Hematopoietic multipotent progenitor cell treated with erythropoietin and hydrocortisone succinate and interleukin-3 and kit ligand, for 15 days (in vitro differentiated cells): ENCODE results near the gene CLN5.
A peak's percentile ranks its signal among the peaks of the same experiment; 100 is the strongest.
"Not testable (repeated sequence)": the region's sequence is repeated elsewhere in the genome, so short reads cannot be mapped to it uniquely, and the experiment has no call there.

Experiments
- DNase-seq: peaks from one replicate; pipeline ENCODE4 v3.0.0-alpha.2; 2015; ENCODE audit warnings: low spot score

CLN5 gene

DNA sequence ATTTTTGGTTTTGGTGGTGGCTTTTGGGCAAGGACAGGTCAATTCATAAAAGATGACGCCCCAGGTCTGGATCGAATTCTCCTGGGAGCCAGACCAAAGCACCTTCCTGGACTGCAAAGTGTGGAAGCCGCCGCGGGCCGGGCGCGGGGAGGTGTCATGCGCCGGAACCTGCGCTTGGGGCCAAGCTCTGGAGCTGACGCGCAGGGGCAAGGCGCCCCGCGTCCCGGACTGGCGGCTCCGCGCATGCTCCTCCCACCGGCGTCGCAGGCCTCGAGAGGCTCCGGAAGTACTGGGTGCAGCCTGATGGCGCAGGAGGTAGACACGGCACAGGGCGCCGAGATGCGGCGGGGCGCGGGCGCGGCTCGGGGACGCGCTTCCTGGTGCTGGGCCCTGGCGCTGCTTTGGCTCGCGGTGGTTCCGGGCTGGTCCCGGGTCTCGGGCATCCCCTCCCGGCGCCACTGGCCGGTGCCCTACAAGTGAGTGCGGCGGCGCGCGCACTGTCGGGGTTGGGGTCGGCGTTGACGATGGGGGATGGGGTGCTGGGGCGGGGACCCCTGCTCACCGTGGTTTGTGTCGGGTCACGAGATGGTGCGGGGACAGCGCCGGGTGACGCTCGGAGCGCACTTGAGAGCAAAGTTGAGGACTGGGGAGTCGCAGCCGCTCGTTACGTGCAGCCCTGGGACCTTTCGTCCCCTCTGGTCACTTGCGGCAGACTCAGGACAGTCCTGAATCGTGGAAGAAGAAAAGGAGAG, at the start of gene CLN5:
CLN5 (plus strand) TSS at position 286 of the 752 bp plus-strand sequence; CDS start at position 304, 18 bp downstream.
- peak; percentile 90 for DNase-seq

DNA sequence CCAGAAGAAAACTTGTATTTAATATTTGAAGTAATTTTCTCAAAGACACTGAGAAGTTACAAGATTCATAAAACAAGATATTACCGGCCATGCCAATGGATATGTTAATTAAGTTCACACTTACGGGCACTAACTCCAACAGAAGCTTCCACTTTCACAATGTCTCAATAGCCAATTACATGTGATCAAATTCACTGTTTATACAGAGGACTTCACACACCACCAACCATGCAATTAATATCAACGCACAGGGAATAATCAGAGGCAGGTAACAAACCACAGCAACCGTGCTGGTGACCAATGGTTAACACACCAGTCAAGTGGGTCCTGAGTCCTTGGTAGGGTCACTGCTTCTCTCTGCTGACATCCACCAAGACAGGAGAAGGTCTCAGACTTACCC, 49.5 kb upstream of the CLN5 start:
- no peak for DNase-seq

DNA sequence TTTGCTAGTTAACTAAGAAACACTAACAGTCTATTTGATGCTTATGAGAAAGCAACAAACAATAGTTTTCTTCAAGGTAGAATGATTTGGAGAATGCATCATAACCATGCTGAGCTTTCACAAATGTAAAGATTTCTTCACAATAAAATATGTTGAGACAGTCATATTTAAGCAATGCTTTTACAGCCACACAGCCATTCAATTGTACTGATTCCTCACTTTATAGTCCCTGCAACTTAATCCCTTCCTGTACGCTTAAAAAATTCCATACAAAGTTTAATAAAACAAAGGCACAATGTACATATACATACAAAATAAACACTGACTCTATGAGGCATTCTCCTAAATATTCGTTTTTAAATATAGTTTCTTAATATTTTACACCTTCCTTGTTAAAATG, 48.2 kb upstream of the CLN5 start:
- DNase-seq, result no peak

DNA sequence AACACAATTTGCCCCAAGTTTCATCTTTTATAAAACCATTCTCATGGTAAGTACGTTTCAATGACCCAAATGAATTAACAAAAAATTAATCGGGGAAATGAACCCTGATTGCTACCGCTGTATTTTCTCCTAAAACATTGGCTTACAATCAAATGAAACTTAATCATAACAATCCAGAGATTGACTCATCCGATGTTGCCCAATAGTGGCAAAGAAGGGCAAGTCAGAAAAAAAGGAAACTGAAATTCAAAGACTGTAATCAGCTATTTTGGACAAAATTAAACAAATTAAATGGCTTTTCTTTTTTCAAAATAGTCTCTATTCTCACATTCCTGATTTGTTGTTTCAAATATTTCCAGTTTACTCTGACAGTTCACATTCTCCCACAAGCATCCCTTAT, 47.4 kb upstream of the CLN5 start:
- no peak for DNase-seq

DNA sequence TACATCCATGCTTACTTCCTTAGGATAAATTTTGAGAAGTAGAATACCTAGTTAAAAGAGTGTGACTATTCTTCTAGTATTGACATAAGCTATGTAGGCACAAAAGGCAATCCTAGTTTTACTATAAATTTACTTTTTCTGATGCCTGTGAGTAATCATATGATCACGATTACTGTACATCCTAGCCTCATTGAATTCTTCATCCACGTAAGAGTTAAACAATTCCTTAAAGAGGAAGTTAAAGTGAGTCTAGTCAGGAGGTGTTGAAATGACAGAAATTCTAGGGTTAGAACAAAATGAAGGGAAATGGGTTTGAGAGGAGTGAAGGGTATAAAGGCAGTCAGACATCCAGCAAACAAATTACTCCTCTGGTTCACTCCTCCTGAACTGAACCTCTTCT, 43.7 kb upstream of the CLN5 start, which contains the start of gene ACOD1:
ACOD1 (plus strand) TSS at position 363 of the 400 bp plus-strand sequence. CDS start 48 bp downstream, outside the sequence.
- DNase-seq, result no peak

DNA sequence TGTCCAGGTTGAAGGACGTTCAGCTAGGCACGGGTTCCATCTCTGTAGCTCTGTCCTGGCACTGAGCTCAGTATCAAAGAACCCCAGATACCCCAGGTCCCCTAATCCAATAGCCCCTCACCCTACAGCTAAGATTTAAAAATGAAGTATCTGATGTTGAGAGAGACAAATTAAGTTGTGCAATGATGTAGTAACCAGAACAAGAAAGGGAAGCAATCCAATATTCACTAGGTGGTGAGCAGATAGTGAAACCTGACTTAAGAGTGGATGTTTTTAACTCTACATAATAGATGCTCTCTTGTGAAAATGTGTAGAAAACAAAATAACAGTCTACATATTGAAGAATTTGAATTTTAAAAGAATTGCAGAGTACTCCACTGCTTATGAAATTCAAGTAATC, 41.8 kb upstream of the CLN5 start:
- no peak for DNase-seq

DNA sequence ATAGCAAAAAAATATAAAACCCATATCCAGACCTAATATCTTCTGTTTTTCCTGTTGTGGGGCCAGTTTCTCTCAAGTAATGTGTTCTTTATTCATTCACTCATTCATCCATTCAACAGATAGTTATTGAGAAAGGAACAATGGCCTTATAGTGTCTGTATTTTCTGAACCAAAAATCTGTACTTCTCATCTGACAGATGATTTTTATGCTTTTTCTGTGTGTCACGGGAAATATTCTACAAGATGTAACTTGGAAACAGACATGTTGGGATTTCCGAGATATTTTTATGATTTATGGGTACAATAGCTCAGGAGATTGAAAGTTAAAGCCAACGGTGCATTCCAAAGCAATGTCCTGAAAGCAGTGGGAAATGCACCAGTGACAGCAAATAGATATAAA, 37.9 kb upstream of the CLN5 start:
- DNase-seq, result no peak

DNA sequence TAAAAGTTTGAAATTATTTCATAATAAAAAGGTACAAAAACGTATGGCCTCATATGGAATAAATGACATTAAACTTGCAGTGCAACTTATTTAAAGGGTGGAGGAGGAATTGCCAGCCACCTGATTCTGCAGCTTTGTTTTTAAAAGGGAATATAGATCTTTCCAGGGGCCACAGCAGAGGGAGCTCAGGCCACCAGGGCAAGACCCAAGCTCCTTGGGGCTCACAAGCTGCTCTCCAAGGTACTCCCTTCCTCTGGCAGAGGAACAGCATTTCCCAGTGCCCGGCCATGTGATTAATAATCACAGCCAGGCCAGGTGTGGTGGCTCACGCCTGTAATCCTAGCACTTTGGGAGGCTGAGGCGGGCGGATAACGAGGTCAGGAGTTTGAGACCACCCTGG, 37.3 kb upstream of the CLN5 start:
- no peak for DNase-seq

DNA sequence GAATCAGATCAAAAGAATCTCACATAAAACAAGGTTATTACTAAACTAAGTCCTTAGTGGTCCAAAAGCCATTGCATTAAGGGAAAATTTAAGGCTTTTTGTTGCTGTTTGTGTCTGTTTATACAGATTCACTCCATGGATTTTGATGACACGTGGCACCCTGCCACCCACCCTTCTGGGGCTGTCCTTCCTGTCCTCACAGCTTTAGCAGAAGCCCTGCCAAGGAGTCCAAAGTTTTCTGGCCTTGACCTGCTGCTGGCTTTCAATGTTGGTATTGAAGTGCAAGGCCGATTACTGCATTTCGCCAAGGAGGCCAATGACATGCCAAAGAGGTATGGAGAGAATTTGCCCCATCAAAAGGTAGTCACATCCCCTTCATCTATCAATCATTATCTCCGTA, 36.7 kb upstream of the CLN5 start:
- no peak for DNase-seq

DNA sequence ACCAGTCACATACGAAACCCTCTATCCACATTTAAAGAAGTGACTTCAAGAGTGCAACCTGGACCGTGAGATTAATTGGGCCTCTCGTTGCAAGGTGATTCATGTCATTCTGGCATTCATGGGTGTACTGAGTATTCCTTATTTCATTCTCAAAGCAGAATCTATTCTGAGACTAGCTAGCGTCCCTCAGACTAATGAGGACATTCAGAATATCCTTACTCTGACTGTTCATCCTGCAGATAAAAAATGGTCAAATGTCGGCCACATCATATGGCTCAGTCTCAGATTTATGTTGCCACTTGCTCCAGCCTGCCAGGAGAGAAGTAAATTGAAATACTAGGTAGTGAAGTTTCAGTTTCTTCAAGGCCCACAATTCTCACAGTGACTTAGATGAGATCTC, 36.2 kb upstream of the CLN5 start:
- no peak for DNase-seq

DNA sequence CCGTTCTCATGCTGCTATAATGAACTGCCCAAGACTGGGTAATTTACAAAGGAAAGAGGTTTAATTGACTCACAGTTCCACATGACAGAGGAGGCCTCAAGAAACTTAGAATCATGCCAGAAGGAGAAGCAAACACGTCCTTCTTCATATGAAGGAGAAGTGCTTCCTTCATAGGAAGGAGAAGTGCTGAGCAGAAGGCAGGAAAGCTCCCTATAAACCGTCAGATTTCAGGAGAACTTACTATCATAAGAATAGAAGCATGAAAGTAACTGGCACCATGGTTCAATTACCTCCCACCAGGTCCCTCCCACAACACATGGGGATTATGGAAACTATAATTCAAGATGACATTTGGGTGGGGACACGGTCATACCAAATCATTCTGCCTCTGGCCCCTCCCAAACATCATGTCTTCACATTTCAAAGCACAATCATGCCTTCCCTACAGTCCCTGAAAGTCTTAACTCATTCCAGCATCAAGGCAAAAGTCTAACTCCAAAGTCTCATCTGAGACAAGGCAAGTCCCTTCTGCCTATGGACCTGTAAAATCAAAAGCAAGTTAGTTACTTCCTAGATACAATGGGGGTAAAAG, 32.9 kb upstream of the CLN5 start:
- no peak for DNase-seq

DNA sequence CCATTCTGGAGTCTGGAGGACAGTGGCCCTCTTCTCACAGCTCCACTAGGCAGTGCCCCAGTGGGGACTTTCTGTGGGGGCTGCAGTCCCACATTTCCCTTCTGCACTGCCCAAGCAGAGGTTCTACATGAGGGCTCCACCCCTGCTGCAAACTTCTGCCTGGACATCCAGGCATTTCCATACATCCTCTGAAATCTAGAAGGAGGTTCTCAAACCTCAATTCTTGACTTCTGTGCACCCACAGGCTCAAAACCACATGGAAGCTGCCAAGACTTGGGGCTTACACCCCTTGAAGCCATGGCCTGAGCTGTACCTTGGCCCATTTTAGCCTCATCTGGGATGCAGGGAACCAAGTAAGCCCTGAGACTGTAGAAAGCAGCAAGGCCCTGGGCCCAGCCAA, 32.1 kb upstream of the CLN5 start:
- DNase-seq, result not testable (repeated sequence)

DNA sequence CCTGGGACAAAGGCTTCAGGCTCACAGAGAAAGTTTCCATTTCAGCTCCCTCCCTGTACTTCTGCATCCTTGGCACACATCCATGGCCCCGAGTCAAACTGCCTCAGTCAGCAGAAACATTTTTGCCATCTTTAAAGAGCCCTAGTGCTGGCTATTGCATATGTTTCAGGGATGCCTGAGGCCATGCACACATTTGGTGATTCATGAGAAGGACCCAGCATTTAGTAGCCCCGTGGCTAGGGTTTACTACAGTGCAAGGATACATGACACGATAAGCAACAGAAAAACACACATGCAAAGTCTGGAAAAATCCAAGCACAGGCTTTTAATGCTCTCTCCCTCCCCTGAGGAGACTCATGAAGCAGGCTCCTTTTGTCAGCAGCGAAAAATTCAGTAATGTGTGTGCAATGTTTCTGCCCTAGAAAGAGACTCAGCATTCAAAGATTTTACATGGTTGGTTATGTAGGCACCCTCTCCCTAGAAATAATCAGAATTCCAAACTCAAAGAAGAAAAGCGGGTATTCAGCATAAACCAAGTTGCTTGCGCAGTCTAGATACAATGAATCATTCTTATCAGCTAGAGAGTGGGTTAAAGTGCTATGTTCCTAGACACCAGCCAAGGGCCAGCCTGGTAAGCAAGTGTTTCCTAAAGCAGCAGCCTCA, 26.0 kb upstream of the CLN5 start:
- no peak for DNase-seq

DNA sequence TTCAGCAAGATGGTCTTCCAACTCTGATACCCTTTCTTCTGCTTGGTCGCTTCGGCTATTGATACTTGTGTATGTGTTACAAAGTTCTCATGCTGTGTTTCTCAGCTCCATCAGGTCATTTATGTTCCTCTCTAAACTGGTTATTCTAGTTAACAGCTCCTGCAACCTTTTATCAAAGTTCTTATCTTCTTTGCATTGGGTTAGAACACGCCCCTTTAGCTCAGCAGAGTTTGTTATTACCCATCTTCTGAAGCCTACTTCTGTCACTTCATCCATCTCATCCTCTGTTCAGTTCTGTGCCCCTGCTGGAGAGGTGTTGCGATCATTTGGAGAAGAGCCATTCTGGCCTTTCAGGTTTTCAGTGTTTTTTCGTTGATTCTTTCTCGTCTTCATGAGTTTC, 24.9 kb upstream of the CLN5 start:
- no peak for DNase-seq

DNA sequence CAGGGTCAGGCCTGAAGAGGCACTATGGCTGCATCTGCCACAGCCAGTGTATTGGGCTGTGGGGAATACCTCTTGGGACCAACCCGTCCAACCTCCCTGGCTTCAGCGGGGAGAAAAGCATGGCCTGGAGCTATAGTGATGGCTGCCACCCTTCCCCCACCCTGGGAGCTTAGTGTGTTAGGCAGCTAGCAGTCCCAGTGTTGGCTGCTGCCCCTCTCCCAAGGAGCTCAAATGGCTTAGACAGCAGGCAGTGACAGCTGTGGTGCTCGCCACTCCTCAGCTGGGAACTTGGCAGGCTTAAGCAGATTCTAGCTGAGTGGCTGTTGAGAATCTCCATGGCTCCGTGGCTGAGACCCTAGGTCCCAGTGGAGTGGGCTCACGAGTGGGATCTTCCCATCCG, 23.8 kb upstream of the CLN5 start:
- no peak for DNase-seq

DNA sequence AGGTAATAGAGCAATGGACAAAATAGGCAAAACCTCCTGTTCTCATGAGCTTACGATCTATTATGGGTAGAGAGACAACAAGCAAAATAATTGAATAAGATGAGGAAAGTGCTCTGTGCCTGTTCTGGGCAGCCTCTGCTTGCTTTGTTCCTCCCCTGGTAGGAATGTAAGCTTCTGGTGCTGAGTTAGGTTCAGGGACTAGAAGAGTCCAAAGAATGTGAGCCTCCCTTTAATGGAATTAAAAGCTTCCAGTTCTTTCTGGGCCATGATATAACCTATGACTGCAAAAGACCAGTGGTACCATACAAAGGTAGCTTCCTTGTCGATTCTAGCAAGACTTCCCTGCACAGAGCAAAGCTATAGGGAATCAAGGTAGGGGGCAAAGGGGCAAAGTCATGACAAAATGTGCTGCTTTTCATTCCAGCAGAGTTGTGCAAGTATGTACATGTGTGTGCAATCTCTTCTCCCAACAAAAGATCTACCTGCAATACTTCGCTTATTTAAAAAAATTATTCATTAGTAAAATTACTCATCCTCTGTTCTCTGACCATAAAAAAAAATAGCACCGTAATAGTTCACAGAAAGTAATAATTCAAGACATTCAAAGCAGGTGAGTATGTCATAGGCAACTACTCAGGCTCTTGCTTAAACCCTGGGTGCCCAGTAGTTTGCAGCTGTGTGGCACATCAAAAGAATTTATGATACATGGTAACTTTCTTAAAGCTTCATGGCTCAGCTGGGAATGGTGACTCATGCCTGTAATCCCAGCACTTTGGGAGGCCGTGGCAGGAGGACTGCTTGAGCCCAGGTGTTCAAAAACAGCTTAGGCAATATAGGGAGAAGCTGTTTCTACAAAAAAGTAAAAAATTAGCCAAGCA, 22.2 kb upstream of the CLN5 start:
- no peak for DNase-seq

DNA sequence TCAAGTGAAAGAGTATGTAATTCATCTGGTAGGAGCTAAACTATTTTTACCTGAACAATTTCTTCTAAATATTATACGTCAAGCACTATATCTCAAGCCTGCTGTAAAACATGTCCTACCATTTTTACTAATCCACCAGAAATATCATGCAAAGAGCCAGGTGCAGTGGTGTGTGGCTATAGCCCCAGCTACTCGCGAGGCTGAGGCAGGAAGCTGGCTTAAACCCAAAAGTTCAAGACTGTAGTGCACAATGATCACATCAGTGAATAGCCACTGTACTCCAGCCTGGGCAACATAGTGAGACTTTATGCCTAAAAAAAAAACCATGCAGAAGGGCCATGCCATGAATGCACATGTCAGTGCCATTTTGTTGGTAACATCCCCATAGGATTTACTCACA, 20.7 kb upstream of the CLN5 start:
- no peak for DNase-seq

DNA sequence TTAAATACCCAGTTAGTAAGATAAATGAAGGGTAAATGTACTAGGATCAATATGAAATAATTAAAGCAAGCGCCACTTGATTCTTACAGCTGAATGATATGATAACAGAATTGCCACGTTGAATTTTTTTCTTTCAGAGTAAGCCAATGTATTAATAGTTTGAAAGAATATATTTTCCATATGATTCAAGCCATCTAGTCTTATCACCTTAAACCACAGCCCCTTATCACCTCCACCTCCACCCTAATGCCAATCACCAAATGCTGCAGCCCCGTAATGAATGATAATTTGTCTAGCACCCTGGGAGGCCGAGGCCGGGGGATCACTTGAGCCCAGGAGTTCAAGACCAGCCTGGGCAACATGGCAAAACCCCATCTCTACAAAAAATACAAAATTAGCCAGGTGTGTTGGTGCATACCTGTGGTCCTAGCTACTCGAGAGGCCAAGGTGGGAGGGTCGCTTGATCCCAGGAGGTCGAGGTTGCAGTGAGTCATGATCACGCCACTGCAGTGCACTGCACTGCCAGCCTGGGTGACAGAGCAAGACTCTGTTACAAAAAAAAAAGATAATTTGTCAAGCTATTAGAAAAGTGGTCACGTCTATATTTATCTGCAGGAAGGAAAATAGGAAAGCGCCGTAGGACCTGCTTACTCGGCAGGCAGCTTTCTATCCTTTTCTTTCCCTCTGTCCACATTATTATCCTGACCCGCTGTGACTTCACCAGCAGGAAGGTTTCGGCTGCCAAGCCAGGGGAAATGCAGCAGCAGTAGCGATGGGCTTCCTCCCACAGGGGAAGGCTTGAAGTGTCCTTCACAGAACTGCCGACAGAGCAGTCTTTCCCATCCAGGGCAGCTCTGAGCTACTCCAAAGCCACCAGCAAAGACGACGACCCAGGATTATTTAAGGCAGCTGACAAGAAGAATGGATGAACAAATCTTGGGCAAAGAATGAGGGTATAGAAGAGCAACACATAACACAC, 19.7 kb upstream of the CLN5 start:
- DNase-seq, result no peak

DNA sequence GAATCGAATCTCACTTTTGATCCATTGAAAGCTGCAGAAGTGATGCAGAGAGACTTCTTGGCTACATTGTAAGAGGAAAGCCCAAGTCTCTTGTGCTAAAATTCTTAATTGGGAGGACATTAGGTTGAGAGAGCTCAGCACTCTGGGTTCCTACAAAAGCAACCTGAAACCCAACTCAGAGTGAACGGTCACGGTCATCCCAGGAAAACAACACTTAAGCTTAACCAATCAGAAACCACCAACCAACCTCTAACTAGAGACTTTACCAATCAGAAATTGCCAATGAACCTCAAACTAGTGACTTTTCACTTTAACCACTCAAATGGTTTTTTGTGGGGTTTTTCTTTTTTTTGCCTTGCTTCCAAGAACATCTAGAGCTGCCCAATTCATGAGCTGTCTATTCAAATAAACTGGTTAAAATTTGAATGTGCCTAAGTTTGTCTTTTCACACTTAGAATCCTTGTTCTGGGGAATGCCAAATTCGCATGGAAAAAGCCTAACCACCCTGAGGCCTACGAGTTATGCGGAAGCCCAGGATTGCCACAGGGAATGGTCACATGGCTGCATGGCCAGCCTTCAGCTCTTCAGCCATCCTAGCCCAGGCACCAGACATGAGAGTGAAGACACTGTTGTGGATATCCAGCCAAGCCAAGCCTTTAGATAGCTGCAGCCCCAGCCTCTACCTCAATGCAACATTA, 17.8 kb upstream of the CLN5 start:
- no peak for DNase-seq

DNA sequence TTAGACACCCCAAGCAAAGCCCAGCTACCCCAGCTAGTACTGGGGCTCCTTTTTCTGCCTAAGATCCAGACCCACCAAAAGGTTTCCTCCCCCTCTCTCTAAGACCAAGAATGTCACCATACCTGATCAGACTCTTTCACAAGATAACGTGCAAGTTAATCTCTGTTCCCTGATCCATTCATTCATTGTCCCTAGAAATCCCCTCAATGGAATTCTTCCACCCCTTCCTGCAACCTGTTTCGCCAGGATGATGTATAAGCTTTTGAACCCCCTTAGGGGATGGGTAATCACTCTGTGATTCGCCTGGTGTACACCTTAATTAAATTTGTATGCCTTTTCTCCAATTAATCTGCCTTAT, 17.3 kb upstream of the CLN5 start:
- no peak for DNase-seq

DNA sequence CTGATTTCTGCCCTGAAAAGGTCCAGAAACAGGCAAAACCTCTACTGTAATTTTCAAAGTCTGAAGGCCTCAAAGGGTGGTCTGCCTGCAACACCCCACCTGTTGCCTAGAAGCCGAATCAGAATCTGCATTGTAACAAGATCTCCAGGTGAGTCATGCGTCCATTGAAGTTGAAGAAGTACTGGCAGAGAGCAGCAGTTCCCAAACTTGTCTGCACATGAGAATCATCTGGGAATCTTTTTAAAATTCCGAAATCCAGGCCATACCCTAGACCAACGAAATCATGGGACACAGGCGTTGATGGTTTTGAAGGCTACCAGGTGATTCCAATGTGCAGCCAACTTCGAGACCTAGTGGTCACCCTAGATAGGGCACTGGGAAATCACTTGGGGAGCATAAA, 16.0 kb upstream of the CLN5 start:
- DNase-seq, result no peak
